HuH-7.5 (cell line): ENCODE results near the gene ATF7.
"Not testable (repeated sequence)": the region's sequence is repeated elsewhere in the genome, so short reads cannot be mapped to it uniquely, and the experiment has no call there.

Source experiments
- DNase-seq: peaks from one replicate; pipeline ENCODE4 v3.0.0; 2011; ENCODE audit warnings: low spot score

ATF7 gene

DNA sequence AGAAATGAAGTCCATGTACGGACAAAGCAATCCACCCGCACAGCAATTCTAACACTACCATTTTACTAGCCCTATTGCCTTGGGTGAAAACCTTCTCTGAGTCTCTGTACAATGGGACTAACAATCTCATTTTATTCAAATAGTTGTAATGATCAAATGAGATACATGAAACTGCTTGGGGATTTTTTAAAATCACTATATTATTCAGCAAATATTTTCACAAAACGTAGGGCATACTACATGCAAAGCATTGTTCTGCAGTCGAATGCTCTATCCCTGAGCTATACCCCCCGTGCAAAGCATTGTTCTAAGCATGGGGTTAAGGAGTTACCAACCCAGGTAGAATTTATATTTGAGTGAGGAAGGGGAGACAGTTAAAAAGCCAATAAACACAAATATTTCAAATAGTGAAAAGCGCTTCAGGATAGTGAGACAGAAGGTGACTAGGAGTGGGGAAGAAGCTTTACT lies 554 bp upstream of the ATF7 start:
- no peak for DNase-seq

DNA sequence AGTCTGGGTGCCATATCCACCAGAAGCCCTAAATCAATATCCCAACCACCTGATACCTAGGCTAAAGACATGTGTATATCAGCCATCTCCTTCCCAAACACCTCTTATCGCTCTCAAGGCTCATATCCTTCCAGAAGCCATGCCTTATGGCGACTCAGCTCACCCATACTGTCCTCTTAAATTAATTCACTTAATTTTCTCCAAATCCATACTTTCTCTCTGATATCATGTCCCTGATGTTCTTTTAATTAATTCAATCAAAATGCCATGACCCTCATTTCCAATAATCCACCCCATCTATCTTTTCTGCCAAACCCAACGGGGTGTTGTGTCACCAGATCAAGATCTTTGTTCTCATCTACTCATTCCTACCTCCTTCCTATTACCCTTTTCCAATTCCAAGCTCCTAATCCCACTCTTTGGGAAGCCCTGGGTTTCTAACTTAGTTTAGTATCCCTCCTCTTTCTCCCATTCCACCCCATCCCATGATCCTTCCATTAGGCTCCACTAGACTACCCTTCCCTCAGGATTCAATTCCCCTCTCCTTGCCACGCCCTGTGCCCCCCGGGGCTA lies 723 bp downstream of the ATF7 start:
- no peak for DNase-seq

DNA sequence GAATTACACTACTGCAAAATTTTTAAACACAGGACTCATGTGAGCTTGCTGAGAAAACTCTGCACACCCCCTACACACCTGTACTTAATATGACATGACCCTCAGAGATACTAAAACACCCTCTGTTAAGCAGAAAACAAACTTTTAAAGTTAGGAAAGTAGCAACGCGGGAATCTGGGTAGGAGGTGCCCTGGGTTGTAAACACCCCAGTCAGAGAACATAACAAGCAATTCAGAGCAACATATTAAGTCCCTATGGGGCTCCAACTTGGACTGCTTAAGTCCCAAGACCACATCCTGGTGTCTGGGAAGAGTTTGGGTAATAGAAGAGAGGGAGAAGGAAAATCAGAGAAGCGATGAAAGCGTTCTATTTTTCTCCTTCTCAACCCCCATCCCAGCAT lies 1.2 kb downstream of the ATF7 start:
- no peak for DNase-seq

DNA sequence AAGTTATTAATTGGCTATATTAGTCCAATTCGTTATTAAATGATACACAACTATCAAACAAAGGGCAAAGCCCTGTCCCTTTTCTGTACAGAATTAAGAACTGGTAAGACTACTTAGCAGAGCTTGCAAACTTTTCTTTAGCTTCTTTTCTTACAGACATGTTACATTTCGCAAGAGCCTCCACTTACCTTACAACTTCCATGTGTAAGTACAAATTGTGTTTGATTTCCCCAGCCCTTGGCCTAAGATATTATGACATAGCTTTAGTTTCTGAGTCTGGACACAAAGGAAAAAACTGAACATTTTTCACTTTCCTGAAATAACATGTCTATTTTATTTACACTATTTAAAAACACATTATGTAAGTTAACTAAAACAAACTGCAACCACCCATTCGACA lies 1.7 kb downstream of the ATF7 start:
- DNase-seq = no peak

DNA sequence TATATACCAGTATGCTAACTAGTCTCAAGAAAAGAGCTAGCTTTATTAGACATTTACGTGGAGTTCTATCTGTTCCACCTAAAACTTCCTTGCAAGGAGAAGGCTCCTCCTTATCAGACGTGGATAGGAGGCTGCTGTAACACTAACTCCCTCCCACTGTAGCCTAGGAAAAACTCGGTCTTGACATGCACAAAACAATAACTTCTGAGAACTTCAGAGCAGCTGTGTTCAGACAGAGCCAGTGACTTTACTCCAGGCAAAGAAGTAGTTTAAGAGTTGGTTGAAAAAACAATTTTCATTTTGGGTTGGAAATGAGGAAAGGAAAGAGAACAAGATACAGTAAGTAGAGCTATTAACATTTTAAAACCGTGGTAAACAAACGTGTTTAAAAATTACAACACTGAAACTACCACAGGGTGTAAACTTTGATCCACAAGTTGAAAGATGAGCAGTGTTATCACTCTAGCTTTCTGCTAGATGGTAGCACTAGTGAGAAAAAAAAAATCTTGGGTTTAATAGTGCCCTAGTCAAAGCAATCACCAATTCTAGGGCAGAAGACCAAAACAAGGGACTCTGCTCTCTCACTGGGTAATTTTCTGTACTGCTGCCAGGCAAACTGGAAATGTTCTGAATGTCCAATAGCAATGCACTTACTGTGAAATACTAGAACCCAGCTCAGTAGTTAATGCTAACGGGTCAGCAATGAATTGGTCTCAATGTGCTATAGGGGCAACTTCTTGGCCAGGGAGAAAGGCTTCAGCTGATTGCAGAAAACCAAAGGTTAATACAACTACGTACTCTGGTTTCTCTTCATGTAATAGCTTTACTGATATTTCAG lies 2.4 kb downstream of the ATF7 start:
- DNase-seq = no peak

DNA sequence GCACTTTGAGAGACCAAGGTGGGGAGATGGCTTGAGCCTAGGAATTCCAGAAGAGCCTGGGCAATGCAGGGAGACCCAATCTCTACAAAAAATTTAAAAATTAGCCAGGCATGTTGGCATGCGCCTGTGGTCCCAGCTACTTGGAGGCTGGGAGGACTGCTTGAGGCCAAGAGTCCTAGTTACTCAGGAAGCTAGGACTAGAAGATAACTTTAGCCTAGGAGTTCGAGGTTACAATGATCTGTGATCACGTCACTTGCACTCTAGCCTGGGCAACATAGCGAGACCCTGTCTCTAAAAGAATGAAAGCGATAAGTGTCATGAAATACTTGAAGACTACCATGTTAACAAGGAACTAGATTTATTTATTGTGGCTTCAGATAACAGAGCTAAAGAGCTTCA lies 3.5 kb downstream of the ATF7 start:
- no peak for DNase-seq

DNA sequence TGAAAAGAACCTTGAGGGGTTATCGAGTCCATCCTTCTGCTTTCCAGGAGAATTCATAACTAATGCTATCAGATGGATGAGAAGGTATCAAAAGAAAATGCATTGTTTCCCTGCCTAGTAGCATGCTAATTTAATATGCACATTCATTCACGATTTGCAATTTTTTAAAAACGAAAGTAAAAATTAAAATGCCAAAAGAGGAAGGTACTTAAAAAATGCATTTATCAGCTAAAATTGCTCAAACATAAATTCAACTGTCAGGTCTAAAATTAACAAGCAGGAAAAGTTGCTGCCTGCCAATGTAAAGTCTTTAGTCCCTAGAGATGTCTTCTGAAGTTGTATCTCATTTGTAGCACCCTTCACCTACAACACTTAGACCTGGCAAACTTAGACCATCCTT lies 7.9 kb downstream of the ATF7 start:
- DNase-seq = no peak

DNA sequence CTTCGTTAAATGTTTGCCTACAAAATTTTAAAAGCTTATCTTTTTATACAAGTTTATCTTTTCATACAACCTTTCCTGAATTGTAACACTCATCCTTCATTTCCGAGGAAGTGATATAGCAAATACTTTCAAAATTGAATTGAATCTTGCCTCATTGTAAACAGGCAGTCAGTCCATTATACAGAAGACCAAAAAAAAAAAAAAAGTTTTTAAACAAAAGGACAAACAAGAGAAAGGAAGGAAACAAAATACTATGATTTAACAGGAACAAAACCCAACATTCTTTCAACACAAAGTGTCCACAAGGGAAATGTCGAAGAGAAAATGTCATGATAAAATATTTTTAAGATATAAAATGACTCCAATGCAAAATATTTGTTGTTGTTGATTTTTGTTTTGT lies 8.5 kb downstream of the ATF7 start:
- no peak for DNase-seq

DNA sequence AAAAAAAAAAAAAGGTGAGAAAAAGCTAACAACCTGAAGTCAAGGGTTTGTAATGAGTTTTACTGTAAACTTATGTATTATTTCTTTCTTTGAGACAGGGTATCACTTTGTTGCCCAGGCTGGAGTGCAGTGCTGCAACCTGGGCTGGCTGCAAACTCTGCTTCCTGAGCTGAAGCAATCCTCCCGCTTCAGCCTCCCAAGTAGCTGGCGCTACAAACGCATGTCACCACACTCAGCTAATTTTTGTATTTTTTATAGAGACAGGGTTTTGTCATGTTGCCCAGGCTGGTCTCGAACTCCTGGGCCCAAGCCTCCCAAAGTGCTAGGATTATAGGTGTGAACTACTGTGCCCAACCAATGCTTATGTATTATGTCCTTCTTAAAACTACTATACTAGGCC lies 9.2 kb downstream of the ATF7 start:
- DNase-seq = no peak

DNA sequence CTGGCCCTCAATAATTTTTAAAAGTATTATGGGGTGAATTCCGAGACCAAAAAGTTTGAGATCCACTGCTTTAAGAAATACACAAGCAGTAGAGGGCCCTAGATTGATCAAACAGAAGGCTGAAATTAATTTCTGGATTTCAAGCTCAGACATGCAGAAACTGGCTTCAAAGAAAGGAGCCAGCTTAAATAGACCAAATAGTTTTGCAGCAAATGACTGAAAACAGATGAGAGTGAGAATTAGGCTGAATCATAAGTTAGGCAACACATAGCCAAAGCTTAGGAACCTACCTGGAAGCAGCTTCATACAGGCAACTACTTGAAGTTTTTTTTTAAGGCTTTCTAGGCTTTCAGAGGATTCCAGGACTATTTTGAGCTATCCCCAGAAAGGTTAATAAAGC lies 12.4 kb downstream of the ATF7 start:
- no peak for DNase-seq

DNA sequence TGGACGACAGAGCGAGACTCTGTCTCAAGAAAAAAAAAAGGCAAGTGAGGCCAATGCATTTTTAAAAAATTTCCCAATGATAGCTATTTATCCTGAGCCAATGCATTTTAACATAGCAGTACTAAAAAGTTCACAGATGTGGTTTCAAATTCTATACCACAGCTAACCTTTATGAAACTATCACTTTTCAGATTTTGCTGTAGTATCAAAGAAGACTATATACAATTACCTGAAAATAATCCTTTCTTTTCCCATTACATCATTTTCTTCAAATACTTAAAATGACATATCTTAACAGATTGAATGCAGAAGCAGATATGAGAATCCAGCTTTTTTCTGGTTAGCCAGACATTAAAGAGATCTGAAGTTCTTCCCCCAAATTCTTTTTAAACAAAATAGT lies 13.2 kb downstream of the ATF7 start:
- DNase-seq = no peak

DNA sequence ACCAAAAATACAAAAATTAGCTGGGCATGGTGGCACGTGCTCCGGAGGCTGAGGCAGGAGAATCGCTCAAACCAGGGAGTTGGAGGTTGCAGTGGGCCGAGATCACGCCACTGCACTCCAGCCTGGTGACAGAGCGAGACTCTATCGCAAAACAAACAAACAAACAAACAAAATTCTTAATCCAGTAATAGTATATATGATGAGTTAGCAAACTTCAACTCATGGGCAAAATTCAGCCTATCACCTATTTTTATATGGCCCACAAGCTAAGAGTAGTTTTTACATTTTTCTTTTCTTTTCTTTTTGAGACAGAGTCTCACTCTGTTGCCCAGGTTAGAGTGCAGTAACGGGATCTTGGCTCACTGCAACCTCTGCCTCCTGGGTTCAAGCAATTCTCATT lies 14.9 kb downstream of the ATF7 start:
- no peak for DNase-seq

DNA sequence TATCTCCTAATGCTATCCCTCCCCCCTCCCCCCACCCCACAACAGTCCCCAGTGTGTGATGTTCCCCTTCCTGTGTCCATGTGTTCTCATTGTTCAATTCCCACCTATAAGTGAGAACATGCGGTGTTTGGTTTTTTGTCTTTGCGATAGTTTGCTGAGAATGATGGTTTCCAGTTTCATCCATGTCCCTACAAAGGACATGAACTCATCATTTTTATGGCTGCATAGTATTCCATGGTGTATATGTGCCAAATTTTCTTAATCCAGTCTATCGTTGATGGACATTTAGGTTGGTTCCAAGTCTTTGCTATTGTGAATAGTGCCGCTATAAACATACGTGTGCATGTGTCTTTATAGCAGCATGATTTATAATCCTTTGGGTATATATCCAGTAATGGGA lies 19.5 kb downstream of the ATF7 start:
- DNase-seq = not testable (repeated sequence)

DNA sequence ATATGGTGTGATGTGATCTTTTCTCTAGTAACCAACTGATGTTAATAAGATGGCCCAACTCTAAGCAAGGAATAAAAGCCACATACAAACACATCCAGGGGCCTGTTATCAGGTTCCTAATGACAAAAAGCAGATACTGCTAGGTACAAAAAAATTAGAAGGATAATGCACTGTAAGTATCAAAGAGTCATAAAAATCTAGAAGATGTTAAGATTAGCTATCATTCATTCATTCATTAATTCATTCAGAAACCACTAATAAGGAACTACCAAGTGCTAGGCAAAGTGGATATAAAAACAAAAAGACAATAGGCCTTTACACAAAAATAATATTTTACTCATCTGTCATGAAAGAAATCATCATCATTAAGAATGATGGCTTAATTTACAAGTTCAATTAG lies 21.6 kb downstream of the ATF7 start:
- DNase-seq = no peak

DNA sequence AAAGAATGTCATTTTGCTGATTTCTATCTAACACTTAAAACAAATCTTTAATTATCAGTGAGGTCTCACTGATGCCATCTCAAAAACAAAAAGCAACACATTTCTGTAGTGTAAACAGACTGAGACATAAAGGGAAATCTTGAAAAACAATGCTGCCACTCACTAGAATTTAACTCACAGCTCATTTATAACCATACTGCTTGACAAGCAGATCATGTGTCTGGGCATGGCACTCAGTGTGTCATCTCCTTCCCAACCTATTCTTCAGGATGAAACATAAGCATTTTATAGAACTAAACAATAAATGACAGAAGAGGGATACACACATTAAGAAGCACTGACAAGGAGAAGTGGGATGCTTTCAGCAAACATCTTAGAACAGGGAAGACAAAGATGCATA lies 22.4 kb downstream of the ATF7 start:
- no peak for DNase-seq

DNA sequence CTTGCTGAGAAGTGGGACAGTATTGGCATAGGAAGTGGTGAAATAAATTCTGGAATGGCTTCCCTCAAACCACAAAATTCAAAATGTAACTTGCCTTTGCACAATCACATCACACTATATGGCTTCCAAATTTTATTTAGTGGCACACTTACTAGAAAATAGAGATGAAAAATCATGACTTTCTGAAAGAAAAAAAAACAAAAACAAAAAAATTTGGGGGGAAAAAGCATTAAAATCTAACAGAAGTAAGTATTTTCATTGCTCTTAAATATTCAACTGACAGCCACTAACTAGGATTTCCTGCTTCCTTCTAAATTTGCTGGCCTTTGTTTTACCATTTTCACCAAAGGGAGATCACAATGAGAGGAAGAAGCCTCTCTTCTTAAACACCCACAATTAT lies 23.0 kb downstream of the ATF7 start:
- DNase-seq = no peak

DNA sequence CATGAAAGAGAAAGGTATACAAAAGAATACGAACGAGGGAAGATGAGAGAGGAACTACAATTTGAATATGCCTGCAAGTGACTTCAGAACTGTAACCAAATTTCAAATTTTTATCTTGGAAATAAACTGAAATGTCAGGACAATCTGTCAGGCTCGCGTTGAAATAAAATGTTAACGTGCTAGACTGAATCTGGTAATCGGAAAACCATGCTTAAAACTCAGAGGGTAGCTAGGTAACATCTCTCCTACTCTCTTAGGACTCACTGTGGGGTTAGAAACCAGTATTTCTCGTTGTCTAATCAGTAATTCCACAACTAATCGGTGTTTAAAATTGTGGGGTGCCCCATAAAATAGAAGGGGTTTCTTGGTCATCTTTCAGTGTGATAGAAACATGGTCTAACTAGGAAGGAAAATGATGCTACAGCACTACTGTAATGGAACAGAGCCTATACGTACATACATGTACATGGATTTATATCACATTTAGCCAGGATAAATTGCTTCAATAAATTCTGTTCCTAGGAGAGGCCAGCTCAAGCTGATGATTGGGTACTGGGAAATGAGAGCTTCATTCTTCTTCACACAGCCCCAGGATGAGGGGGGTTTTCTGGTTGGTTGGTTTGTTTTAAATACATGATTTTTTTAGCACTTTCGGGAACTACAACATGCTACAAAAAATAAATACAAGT lies 23.9 kb downstream of the ATF7 start:
- DNase-seq = no peak

DNA sequence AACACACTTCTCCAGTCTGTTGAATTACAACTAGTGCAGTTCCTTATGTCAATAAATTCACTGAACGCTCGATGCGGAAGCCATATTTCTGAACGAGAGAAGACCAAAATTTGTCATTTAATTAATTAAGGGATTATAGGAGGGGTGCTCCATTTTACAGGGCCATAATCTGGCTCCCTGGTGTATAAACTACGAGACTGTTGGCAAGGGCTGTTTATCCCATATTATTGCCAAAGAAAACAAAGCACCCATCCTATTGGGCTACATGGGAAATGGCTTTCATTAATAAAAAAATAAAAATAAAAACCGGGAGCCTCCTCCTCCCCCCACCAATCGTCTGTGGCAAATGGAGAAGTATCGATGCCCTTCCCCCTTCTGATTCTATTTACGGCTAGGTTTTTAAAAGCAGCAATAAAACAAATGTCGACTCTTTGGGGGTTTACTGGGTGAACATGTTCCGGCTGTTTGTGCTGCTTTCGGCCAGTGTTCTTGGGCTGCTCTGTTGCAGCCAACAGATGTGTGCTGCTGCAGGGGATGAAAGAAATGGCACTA lies 24.8 kb downstream of the ATF7 start:
- DNase-seq = no peak

DNA sequence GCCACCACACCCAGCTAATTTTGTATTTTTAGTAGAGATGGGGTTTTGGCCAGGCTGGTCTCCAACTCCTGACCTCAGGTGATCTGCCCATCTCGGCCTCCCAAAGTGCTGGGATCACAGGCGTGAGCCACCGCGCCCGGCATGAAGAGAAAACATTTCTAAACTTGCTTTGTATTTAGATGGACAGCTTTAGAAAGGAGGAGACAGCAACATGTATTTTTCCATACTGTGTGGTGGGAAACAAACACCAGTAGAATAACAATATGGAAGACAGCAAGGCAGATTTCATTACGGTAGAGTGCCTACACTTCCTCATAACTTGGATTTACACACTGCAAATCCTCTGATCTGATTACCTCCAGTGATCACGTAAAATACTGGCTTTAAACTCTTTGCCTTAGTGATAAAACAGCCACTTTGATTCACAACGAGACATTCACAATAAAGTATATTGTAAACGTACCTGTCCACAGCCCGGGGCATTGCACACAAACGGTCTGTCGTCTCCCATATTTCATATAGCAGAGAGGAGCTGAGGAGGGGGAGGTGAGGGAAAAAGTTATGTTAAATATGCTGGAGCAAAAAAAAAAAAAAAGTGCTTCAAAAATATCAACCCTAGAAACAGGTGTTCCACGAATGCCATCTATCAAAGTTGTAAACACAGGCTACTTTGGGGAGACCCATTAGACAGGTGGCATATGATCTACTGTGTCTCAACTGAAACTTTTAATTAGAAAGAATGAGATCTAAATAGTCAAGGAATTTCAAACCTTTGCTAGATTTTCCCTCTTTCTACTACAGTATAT lies 25.5 kb downstream of the ATF7 start:
- no peak for DNase-seq

DNA sequence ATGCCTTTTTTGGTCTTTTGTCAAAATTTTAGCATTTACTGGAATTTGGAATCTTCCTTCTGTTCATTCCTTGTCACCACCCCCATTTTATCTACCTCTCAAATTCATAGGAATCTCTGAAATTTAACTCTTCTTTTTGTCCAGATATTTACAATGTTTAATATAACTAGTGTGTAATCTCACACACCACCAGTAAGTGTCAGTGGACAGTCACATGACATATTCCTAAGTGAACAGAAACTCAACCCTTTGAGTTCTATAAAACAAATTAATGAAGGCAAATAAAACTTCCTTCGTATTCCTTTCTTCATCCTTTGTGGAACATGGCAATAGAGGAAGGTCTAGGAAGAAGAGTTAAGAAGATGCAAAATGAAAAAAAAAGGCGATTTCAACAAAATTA lies 26.6 kb downstream of the ATF7 start:
- no peak for DNase-seq

DNA sequence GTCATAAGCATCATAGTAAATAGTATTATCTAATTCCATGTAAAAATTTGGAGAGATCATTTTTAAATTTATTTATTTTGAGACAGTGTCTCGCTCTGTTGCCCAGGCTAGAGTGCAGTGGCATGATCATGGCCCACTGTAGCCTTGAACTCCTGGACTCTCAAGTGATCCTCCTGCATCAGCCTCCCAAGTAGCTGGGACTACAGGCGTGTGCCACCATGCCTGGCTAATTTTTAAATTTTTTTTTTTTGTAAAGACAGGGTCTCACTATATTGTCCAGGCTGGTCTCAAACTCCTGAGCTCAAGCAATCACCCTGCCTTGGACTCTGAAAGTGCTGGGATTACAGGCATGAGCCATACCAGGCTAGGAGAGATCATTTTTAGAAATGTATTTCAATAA lies 27.2 kb downstream of the ATF7 start:
- DNase-seq = not testable (repeated sequence)

DNA sequence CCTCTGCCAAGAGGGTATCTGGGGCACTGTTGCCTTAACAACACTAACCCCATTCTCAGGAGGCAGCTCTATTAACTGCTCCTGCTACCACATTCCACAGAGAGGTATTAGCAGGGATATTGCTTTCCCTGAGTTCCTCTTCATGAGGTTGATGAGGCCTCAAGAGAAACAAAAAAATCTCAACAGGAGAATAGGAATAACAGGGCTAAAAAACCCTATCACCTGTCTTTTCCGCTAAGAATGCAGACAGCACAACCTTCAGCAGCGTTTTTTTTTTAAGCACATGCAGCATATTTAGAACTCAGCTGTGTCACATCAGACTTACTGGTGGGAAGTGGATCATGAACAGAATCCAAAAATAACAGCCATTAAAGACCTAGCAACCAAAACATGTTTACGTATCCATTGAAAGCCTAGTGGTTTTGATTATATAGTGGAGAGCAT lies 29.2 kb downstream of the ATF7 start:
- no peak for DNase-seq
